ENCODE data around the gene TARBP1. TPM values are rescaled to one million over a fixed set of nuclear protein-coding genes. Genes with fewer than 3 reads are reported as not detected.

TARBP1 gene
- total and polyA plus RNA-seq, 7 experiments from 2014 or later: 22.9 to 49.6 (median 46.7) TPM

DNA sequence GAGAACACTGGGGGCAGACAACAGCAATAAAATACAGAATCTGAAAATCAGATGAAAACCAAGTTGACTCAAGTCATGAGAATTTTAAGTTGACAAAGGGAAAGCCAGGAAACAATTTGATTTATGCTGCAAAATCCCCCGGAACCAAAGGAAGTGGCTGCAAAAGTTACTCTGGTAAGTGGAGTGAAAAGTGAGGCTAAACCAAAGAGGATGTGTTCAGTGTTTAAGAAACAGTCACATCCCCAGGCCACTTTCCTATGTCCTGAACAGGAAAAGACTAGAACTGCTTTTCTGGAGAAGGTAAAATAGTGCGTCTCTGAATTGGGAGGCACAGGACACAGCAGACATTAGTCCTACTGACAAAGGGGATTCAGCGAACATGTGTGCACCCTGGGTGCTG, 5.9 kb downstream of the TARBP1 start:
- Histone ChIP-seq H3K9me3 (ENCODE audit: control insufficient read depth in 2 of 3, low read length in 3 of 3) (no peaks in the 10 kb centered on the region), H3K36me3 (ENCODE audit: control insufficient read depth in 2 of 3, insufficient read depth in 3 of 3, low read length in 3 of 3) (no peaks in the 10 kb centered on the region), H3K4me3 (ENCODE audit: low read length) (no peak overlapping the region), H3K27ac (ENCODE audit: low read depth, low read length) (no peak overlapping the region), H3K27me3 (ENCODE audit: control insufficient read depth in 2 of 2, insufficient read depth in 2 of 2, low read length in 2 of 2) (no peaks in the 10 kb centered on the region), H3K4me1 (ENCODE audit: control insufficient read depth in 2 of 2, insufficient read depth in 2 of 2, low read length in 2 of 2) (peaks cover 0 to 26% of the 10 kb centered on the region in 2 donors)
- intact Hi-C loops (cut with micrococcal nuclease): loop anchor here in 1 of 2 donors (10.0 kb wide), 1 partner anchor 358 kb away; no protein-coding TSS in a partner anchor
- no peak for DNase-seq
- CTCF ChIA-PET: no interaction called here
- peaks cover 20 to 51% (median 46%) of the 10 kb centered on the region in 7 donors for H3K4me1 Mint-ChIP-seq
- ATAC-seq: no peak
- peaks cover 0 to 18% (median 8%) of the 10 kb centered on the region in 5 donors for H3K36me3 Mint-ChIP-seq
- peaks cover 0 to 2% (median 0%) of the 10 kb centered on the region in 11 donors for H3K9me3 Mint-ChIP-seq
- no peaks in the 10 kb centered on the region for H3K27me3 Mint-ChIP-seq
- H3K4me3 Mint-ChIP-seq: peak overlapping the region in 7 of 10 donors; percentile 0 to 51 (median 40)
- POLR2A ChIA-PET: no interaction called here
- H3K27ac Mint-ChIP-seq: peak overlapping the region in 3 of 9 donors; percentile 17 to 73 (median 33)

DNA sequence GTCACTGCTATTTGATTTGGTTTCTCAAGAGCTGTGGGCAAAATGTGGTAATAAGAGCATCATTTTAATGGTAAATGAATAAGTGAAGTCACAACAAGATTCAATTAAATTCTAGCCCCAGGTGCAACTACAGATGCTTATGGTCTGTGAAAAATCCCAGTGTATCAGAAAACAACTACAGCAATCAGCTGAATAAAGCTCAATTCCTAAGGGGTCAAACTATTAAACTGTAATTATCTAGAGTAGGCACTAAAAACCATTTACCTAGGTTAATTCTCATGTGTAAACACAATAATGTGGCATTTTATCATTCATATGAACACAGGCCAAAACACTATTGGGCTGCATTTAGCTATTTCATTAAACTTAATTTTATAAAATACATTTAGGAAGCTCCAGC, 9.6 kb downstream of the TARBP1 start:
- POLR2A ChIA-PET: interaction anchor here (0.5 to 0.6 kb wide), 2 partner anchors 95 to 808 kb away, joined by 3 to 9 read pairs; no protein-coding TSS in a partner anchor
- peaks cover 10 to 38% (median 28%) of the 10 kb centered on the region in 5 donors for H3K36me3 Mint-ChIP-seq

DNA sequence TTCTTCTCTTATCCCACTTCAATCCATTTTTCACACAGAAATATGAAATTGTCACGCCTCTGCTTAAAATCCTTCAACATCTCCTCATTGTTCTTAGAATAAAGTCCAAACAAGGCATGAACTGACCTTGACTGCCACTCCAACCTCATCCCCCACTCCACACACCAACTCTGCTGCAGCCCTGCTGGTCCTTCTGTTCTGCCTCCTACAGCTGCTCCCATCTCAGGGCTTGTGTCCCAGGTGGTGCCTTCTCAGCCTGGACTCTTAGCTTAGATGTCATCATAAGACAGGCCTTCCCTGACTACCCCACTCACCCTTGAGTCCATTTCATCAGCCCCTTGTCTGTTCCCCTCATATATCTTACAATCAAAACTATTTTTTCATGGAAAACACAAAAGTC, 10.4 kb downstream of the TARBP1 start:
- CTCF ChIA-PET: no interaction called here
- H3K4me3 Mint-ChIP-seq: peak overlapping the region in 1 of 10 donors; percentile 36
- DNase-seq (no peak), ATAC-seq (no peak)
- no peak overlapping the region for H3K27ac Mint-ChIP-seq
- intact Hi-C loops (cut with micrococcal nuclease): no loop called here
- H3K36me3 Mint-ChIP-seq: peaks cover 10 to 42% (median 29%) of the 10 kb centered on the region in 5 donors
- Histone ChIP-seq H3K4me3 (ENCODE audit: low read length) (no peak overlapping the region), H3K27me3 (ENCODE audit: control insufficient read depth in 2 of 2, insufficient read depth in 2 of 2, low read length in 2 of 2) (no peaks in the 10 kb centered on the region), H3K4me1 (ENCODE audit: control insufficient read depth in 2 of 2, insufficient read depth in 2 of 2, low read length in 2 of 2) (peaks cover 0 to 9% of the 10 kb centered on the region in 2 donors), H3K27ac (ENCODE audit: low read depth, low read length) (no peak overlapping the region), H3K36me3 (ENCODE audit: control insufficient read depth in 2 of 3, insufficient read depth in 3 of 3, low read length in 3 of 3) (peaks cover 0 to 8% (median 0%) of the 10 kb centered on the region in 3 experiments), H3K9me3 (ENCODE audit: control insufficient read depth in 2 of 3, low read length in 3 of 3) (no peaks in the 10 kb centered on the region)
- H3K4me1 Mint-ChIP-seq: peaks cover 5 to 17% (median 11%) of the 10 kb centered on the region in 7 donors
- no peaks in the 10 kb centered on the region for H3K27me3 Mint-ChIP-seq
- POLR2A ChIA-PET: interaction anchor here (2.8 kb wide), 1 partner anchor 10 kb away, joined by 12 read pairs; the partner anchor contains the start of gene TARBP1
- no peaks in the 10 kb centered on the region for H3K9me3 Mint-ChIP-seq

More for the DNA sequence above, 9.6 kb downstream of the TARBP1 start:
- intact Hi-C loops (cut with micrococcal nuclease): no loop called here
- Histone ChIP-seq H3K36me3 (ENCODE audit: control insufficient read depth in 2 of 3, insufficient read depth in 3 of 3, low read length in 3 of 3) (peaks cover 0 to 8% (median 0%) of the 10 kb centered on the region in 3 experiments), H3K4me1 (ENCODE audit: control insufficient read depth in 2 of 2, insufficient read depth in 2 of 2, low read length in 2 of 2) (peaks cover 0 to 9% of the 10 kb centered on the region in 2 donors), H3K27me3 (ENCODE audit: control insufficient read depth in 2 of 2, insufficient read depth in 2 of 2, low read length in 2 of 2) (no peaks in the 10 kb centered on the region), H3K27ac (ENCODE audit: low read depth, low read length) (no peak overlapping the region), H3K4me3 (ENCODE audit: low read length) (no peak overlapping the region), H3K9me3 (ENCODE audit: control insufficient read depth in 2 of 3, low read length in 3 of 3) (no peaks in the 10 kb centered on the region)
- DNase-seq (no peak), ATAC-seq (no peak)
- no peak overlapping the region for H3K27ac Mint-ChIP-seq
- H3K9me3 Mint-ChIP-seq: no peaks in the 10 kb centered on the region
- H3K4me1 Mint-ChIP-seq: peaks cover 8 to 23% (median 19%) of the 10 kb centered on the region in 7 donors
- no peaks in the 10 kb centered on the region for H3K27me3 Mint-ChIP-seq
- CTCF ChIA-PET: no interaction called here
- H3K4me3 Mint-ChIP-seq: no peak overlapping the region

DNA sequence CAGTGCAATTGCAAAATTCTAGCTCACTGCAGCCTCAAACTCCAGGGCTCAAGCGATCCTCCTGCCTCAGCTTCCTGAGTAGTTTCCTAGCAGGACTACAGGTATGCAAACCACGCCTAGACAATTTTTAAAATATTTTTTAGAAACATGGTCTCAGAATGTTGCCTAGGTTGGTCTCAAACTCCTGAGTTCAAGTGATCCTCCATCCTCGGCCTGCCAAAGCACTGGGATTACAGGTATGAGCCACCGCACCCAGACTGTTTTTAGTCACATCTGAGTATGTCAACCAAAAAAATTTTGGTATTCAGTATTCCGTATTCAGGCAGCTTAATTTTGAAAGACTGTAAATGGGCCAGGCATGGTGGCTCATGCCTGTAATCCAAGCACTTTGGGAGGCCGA, 11.2 kb downstream of the TARBP1 start:
- Histone ChIP-seq H3K9me3 (ENCODE audit: control insufficient read depth in 2 of 3, low read length in 3 of 3) (no peaks in the 10 kb centered on the region), H3K4me3 (ENCODE audit: low read length) (no peak overlapping the region), H3K27me3 (ENCODE audit: control insufficient read depth in 2 of 2, insufficient read depth in 2 of 2, low read length in 2 of 2) (no peaks in the 10 kb centered on the region), H3K36me3 (ENCODE audit: control insufficient read depth in 2 of 3, insufficient read depth in 3 of 3, low read length in 3 of 3) (peaks cover 0 to 8% (median 0%) of the 10 kb centered on the region in 3 experiments), H3K4me1 (ENCODE audit: control insufficient read depth in 2 of 2, insufficient read depth in 2 of 2, low read length in 2 of 2) (peaks cover 0 to 2% of the 10 kb centered on the region in 2 donors), H3K27ac (ENCODE audit: low read depth, low read length) (no peak overlapping the region)
- H3K4me3 Mint-ChIP-seq: no peak overlapping the region
- CTCF ChIA-PET: no interaction called here
- H3K9me3 Mint-ChIP-seq: no peaks in the 10 kb centered on the region
- ATAC-seq (no peak), DNase-seq (no peak)
- H3K27me3 Mint-ChIP-seq: no peaks in the 10 kb centered on the region
- peaks cover 10 to 50% (median 29%) of the 10 kb centered on the region in 5 donors for H3K36me3 Mint-ChIP-seq
- H3K4me1 Mint-ChIP-seq: peaks cover 0 to 10% (median 3%) of the 10 kb centered on the region in 7 donors
- intact Hi-C loops (cut with micrococcal nuclease): no loop called here
- POLR2A ChIA-PET: interaction anchor here (2.8 kb wide), 1 partner anchor 10 kb away, joined by 12 read pairs; the partner anchor contains the start of gene TARBP1
- H3K27ac Mint-ChIP-seq: no peak overlapping the region

DNA sequence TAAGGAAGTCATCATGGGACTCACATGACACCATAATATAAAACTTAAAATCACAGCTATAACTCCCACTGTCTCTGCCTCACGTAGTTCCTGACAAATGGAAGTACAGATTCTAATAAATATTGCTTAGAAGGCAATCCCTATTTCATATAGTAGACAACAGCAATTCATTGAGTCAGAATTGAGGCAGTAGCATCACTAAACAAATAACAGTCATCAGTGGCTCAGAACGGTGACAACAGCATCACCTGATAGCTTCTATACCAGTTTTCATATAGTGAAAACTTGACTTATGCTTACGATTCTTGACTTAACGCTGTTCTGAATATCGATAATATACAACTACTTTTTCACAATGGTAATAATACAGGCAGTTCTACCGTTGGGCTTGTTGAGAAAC, 12.0 kb downstream of the TARBP1 start:
- Mint-ChIP-seq H3K4me1 (peaks cover 0 to 8% (median 0%) of the 10 kb centered on the region in 7 donors), H3K9me3 (no peaks in the 10 kb centered on the region), H3K27ac (no peak overlapping the region), H3K36me3 (peaks cover 12 to 55% (median 32%) of the 10 kb centered on the region in 5 donors), H3K4me3 (no peak overlapping the region), H3K27me3 (no peaks in the 10 kb centered on the region)
- intact Hi-C loops (cut with micrococcal nuclease): no loop called here
- Histone ChIP-seq H3K4me1 (ENCODE audit: control insufficient read depth in 2 of 2, insufficient read depth in 2 of 2, low read length in 2 of 2) (no peaks in the 10 kb centered on the region), H3K27me3 (ENCODE audit: control insufficient read depth in 2 of 2, insufficient read depth in 2 of 2, low read length in 2 of 2) (no peaks in the 10 kb centered on the region), H3K9me3 (ENCODE audit: control insufficient read depth in 2 of 3, low read length in 3 of 3) (no peaks in the 10 kb centered on the region), H3K27ac (ENCODE audit: low read depth, low read length) (no peak overlapping the region), H3K36me3 (ENCODE audit: control insufficient read depth in 2 of 3, insufficient read depth in 3 of 3, low read length in 3 of 3) (peaks cover 0 to 11% (median 0%) of the 10 kb centered on the region in 3 experiments), H3K4me3 (ENCODE audit: low read length) (no peak overlapping the region)
- ChIA-PET POLR2A (interaction anchor here (0.6 to 2.8 kb wide), 4 partner anchors 11 to 753 kb away, joined by 3 to 12 read pairs (median 4); partner anchors contain the start of genes COA6 and TARBP1), CTCF (no interaction called here)
- ATAC-seq (no peak), DNase-seq (no peak)

DNA sequence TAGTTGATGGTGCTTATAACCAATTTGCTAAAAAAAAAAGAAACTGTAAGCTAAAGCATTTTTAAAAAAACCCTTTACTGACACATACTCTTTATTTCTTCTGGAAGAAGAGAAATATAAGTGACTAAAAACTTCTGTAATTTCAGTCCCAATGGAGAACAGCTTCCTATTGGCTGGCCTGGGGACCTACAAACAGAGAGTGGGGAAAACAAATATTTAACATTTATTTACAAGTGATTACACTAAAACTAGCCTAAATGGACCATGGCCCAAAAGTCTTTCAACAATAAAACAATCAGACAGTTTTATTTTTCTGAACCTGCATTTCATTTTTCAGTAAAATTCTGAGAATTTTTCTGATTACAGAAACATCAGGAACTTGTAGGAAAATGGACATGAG, 15.2 kb downstream of the TARBP1 start:
- Mint-ChIP-seq H3K4me1 (peaks cover 0 to 8% (median 0%) of the 10 kb centered on the region in 7 donors), H3K4me3 (no peak overlapping the region), H3K36me3 (peaks cover 18 to 58% (median 39%) of the 10 kb centered on the region in 5 donors), H3K9me3 (no peaks in the 10 kb centered on the region), H3K27me3 (no peaks in the 10 kb centered on the region), H3K27ac (no peak overlapping the region)
- H3K36me3 ChIP-seq (ENCODE audit: control insufficient read depth in 2 of 3, insufficient read depth in 3 of 3, low read length in 3 of 3): peaks cover 0 to 24% (median 0%) of the 10 kb centered on the region in 3 experiments
- POLR2A ChIA-PET: no interaction called here
- H3K4me1 ChIP-seq (ENCODE audit: control insufficient read depth in 2 of 2, insufficient read depth in 2 of 2, low read length in 2 of 2): no peaks in the 10 kb centered on the region
- H3K27ac ChIP-seq (ENCODE audit: low read depth, low read length): no peak overlapping the region
- H3K4me3 ChIP-seq (ENCODE audit: low read length): no peak overlapping the region
- CTCF ChIA-PET: no interaction called here
- no peaks in the 10 kb centered on the region for H3K9me3 ChIP-seq (ENCODE audit: control insufficient read depth in 2 of 3, low read length in 3 of 3)
- DNase-seq (no peak), ATAC-seq (no peak)
- intact Hi-C loops (cut with micrococcal nuclease): no loop called here
- H3K27me3 ChIP-seq (ENCODE audit: control insufficient read depth in 2 of 2, insufficient read depth in 2 of 2, low read length in 2 of 2): no peaks in the 10 kb centered on the region

DNA sequence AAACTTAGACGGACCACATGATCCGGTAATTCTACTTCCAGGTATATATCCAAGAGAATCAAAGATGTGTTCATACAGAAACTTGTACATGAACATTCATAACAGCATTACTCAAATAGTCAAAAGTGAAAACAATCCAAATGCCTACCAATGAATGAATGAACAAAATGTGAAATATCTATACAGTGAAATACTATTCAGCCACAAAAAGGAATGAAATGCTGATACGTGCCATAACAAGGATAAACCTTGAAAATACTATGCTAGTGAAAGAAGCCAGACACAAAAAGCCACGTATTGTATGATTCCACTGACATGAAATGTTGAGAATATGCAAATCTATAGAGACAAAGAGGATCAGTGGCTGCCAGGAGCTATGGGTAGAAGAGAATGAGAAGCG, 18.3 kb downstream of the TARBP1 start:
- Mint-ChIP-seq H3K4me1 (no peaks in the 10 kb centered on the region), H3K4me3 (no peak overlapping the region), H3K9me3 (no peaks in the 10 kb centered on the region), H3K36me3 (peaks cover 17 to 51% (median 31%) of the 10 kb centered on the region in 5 donors), H3K27ac (no peak overlapping the region), H3K27me3 (no peaks in the 10 kb centered on the region)
- Histone ChIP-seq H3K27me3 (ENCODE audit: control insufficient read depth in 2 of 2, insufficient read depth in 2 of 2, low read length in 2 of 2) (no peaks in the 10 kb centered on the region), H3K4me1 (ENCODE audit: control insufficient read depth in 2 of 2, insufficient read depth in 2 of 2, low read length in 2 of 2) (no peaks in the 10 kb centered on the region), H3K9me3 (ENCODE audit: control insufficient read depth in 2 of 3, low read length in 3 of 3) (no peaks in the 10 kb centered on the region), H3K27ac (ENCODE audit: low read depth, low read length) (no peak overlapping the region), H3K4me3 (ENCODE audit: low read length) (no peak overlapping the region), H3K36me3 (ENCODE audit: control insufficient read depth in 2 of 3, insufficient read depth in 3 of 3, low read length in 3 of 3) (peaks cover 0 to 38% (median 4%) of the 10 kb centered on the region in 3 experiments)
- ATAC-seq (no peak), DNase-seq (no peak)
- ChIA-PET CTCF (no interaction called here), POLR2A (no interaction called here)
- intact Hi-C loops (cut with micrococcal nuclease): no loop called here

All from naive thymus-derived CD4-positive, alpha-beta T cell (primary cell).